AG09309 (cell line): ENCODE measurements around the gene TMEM238.

ENCODE experiments used
- DNase-seq: peaks from one replicate; pipeline ENCODE4 v3.0.0-alpha.2; 2010; ENCODE audit warnings: low read depth
- H3K4me3 ChIP-seq: 2 replicates; pipeline ENCODE4 v1.5.1; 2011; ENCODE audit warnings: mild to moderate bottlenecking, low read depth, low read length, moderate library complexity; ENCODE audit not compliant: control insufficient read depth
- TF ChIP-seq, protein P1 (sequence below): IDR thresholded peaks from 2 replicates; pipeline ENCODE4 v1.5.1; 2011; ENCODE audit warnings: mild to moderate bottlenecking, low read depth, low read length, inconsistent platforms; ENCODE audit not compliant: insufficient read depth, control insufficient read depth; ENCODE audit errors: missing control alignments

Gene TMEM238

DNA sequence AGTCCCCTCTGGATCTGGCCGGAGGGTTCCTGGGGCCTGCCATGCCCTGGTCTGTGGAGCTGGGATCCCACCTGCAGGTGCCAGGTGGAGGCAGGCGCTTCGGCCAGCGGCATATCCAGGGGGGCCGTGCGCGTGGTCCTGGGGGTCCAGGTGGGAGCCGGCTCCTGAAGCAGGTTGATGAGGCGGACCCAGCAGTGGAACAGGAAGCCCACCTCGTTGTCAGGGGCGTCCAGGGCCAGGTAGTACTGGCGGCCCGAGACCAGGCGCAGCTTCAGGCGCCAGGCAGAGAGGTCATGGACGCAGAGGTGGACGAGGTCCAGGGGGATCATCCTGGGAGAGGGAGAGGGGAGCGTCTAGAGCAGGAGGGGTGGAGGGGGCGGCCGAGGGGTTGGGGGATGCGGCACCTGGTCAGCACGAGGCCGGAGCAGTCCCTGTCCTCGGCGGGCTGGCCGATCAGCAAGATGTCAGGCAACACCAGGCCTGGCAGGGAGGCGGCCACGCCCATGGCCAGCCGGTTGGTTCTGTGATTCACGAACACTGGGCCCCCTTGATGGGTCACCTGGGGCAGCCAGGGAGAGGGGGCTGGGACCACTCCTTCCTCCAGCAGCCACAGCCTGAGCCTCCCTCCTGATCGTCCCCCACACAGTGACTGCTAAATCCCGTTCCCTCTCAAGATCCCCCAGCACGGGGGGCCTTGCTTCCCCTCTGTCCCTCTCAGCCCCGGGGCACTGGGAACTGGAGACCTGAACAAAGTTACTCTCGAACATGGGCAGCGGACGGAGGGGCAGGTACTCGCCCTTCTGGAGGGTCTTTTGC, 21.7 kb downstream of the TMEM238 start:
- TF ChIP-seq, protein P1, sequence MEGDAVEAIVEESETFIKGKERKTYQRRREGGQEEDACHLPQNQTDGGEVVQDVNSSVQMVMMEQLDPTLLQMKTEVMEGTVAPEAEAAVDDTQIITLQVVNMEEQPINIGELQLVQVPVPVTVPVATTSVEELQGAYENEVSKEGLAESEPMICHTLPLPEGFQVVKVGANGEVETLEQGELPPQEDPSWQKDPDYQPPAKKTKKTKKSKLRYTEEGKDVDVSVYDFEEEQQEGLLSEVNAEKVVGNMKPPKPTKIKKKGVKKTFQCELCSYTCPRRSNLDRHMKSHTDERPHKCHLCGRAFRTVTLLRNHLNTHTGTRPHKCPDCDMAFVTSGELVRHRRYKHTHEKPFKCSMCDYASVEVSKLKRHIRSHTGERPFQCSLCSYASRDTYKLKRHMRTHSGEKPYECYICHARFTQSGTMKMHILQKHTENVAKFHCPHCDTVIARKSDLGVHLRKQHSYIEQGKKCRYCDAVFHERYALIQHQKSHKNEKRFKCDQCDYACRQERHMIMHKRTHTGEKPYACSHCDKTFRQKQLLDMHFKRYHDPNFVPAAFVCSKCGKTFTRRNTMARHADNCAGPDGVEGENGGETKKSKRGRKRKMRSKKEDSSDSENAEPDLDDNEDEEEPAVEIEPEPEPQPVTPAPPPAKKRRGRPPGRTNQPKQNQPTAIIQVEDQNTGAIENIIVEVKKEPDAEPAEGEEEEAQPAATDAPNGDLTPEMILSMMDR: no peak
- DNase-seq: no peak

DNA sequence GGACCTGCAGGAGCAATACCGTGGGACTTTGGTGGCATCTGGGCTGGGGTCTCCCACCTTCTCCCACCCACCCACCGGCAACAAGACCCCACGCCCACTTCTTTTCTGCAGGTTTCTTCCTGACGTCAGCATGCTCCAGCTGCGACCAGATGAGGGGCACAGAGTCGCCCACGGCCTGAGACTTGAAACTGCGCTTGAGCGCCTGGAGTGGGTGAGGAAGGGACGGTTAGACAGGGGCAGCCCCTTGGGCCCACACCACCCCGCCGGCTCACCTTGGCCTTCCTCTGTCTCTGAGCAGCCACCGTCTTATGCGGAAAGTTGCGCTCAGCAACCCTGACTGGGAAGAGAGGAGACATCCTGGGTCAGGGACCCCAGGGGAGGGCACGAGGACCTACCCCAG, 23.2 kb downstream of the TMEM238 start:
- TF ChIP-seq, protein P1: no peak

More for the DNA sequence above, 21.7 kb downstream of the TMEM238 start:
- H3K4me3 ChIP-seq: no peak overlapping the region

DNA sequence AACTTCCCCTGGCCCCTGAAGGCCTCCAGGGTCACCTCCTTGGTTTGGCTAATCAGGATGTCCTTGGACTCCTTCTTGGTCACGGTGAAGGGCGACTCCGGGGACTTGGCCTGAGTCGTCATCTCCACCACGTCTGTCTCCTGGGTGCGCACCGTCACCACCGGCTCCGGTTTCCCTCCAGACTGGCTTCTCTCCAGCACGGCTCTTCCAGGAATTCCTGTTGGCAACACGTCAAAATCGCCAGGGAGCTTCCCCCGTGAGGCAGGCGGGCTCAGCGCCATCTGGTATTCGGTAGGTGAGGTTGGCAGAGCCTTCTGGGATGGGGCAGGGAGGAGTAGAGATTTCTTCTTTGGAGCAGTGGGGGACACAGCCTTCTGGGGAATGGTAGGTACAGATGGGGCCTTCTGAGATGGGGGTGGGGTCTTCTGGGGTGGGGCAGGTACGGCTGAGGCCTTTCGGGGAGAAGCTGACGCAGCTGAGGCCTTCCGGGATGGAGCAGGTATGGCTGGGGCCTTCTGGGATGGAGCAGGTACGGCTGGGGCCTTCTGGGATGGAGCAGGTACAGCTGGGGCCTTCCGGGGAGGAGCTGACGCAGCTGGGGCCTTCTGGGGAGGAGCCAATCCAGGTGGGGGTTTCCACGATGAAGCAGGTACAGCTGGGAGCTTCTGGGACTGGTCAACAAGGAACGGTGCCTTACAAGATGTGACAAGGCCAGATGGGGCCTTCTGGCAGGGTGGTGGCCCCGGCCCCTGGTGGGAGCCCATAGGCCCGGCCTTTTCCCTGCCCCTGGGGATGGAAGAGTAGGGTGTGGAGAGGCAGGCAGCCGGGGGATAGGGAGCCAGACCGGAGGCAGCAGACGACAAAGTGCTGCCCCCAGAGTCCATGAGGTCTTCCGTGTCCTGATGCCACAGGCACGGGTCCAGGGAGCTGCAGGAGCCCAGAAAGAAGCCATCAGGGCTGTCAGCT, 24.9 kb downstream of the TMEM238 start:
- TF ChIP-seq, protein P1: no peak
- H3K4me3 ChIP-seq: no peak overlapping the region
- DNase-seq: no peak

More for the DNA sequence above, 23.2 kb downstream of the TMEM238 start:
- H3K4me3 ChIP-seq: no peak overlapping the region
- DNase-seq: no peak

DNA sequence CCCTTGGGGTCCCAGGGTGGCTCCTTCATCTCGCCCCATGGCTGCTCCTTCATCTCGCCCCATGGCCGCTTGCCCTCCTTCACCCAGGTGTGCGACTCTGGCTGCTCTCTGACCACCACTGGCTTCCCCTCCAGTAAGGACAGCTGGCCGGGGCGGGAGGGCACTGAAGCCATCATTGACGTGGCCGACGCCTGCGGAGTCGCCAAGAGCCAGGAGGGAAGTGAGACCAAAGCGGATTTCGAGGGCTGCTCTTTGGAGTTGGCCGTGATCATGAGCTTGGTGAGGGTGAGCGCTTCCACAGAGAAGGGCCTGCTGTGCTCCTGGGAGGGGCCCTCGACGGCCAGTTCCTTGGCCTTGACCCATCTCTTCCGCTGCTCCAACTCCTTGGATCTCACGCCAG, 25.6 kb downstream of the TMEM238 start:
- DNase-seq: no peak
- H3K4me3 ChIP-seq: no peak overlapping the region
- TF ChIP-seq, protein P1: no peak

DNA sequence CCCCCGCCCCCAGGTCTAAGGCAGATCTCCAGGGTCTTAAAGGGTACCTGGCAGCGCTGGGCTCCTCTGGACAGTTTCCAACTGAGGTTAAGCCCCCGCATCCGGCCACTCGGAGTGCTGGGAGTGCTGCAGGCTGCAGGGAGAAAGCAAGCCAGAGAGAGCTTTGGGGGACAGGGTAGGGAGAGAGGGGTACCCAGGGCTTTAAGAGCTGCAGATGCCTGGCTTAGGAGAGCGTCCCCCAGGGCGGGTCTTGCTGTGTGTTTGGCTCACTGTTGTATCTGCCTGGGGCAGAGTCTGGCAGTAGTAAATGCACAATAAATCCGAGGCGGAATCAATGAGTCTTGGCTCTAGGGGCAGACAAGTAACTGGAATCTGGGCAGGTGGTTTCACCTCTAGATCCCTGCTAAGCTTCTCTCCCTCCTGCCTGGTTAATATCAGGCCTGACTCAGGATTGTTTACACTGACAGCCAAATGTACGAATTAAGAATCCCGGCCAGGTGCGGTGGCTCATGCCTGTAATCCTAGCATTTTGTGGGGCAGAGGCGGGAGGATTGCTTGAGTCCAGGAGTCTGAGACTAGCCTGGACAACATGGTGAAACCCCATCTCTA, 28.8 kb downstream of the TMEM238 start:
- H3K4me3 ChIP-seq: no peak overlapping the region
- DNase-seq: no peak
- TF ChIP-seq, protein P1: no peak

DNA sequence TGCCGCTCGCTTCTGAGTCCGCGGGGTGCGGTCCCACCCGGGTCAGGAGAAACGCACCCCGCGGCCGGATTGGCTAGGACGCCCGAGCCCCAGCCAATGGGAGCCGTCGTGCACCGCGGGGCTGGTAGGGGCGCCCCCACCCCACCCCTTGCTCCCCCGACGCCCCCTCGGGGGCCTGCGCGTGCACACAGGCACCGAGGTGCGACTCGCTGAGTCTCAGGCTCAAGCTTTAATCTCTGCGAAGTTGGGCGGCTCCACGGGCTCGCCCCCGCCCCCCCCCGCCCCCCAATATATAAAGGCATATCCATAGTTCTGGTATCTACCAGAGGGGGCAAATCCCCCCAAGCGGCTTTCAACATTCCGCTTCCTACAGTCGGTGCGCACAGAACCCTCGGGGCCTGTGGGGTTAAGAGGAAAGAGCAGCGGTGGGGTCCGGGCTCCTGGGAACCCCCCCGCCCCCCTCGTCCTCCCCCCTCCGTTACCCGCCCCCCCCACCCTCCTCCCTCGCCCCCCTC, 29.3 kb downstream of the TMEM238 start, which contains the start of gene COX6B2:
TSS of gene COX6B2 (minus strand) at position 22 of the 515 bp plus-strand sequence. CDS start 198 bp downstream, outside the sequence.
- H3K4me3 ChIP-seq: peak within 1 kb of the TSS; percentile 31
- no peak for DNase-seq
- TF ChIP-seq, protein P1: no peak
